ENCODE results near the gene PSMA1.

PSMA1 gene

DNA sequence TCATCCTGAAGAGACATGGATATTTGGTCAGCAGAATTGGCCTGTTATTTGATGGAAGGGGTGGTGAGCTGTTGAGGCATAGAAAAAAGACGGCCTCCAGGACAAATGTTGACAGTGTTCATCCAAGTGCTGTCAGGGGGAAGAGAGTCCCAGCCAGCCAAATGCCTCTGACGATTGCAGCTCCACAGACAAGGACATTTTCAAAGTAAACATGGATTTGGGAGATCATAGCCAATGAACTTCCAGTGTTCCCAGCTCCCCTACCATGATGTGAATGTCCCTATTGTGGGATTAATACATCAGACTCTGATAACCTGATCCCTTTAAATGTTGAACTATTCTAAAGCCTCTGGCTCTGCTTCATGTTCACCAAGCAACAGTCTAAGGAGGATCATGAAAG lies 31.2 kb upstream of the PSMA1 start:
- no peak overlapping the region for H3K4me2 ChIP-seq (ENCODE audit: insufficient read depth, low read length)
- H3K4me3 ChIP-seq (ENCODE audit: low read depth in 1 of 2, low read length in 2 of 2): no peak overlapping the region
- H3K27ac ChIP-seq (ENCODE audit: low read length): no peak overlapping the region
- H3K36me3 ChIP-seq (ENCODE audit: insufficient read depth, low read length): no peaks in the 10 kb centered on the region
- peaks cover 27% of the 10 kb centered on the region for H3K4me1 ChIP-seq (ENCODE audit: insufficient read depth, low read length)
- ATAC-seq (ENCODE audit: insufficient read depth, low read depth) (no peak), DNase-seq (no peak)
- H3K79me2 ChIP-seq (ENCODE audit: insufficient read depth, low read length): no peaks in the 10 kb centered on the region
- no peak overlapping the region for H2AFZ ChIP-seq (ENCODE audit: low read depth, low read length)
- no peaks in the 10 kb centered on the region for H3K27me3 ChIP-seq (ENCODE audit: insufficient read depth, low read length, poor library complexity)
- no peak overlapping the region for H3K9ac ChIP-seq (ENCODE audit: low read depth, low read length)
- H3K9me3 ChIP-seq (ENCODE audit: insufficient read depth, low read length, severe bottlenecking): no peaks in the 10 kb centered on the region
- TF ChIP-seq CTCF (IDR thresholded peaks at IDR 0.05; ENCODE audit: borderline replicate concordance, extremely low read depth, low read length, poor library complexity, severe bottlenecking) (no peak), EZH2 (IDR thresholded peaks at IDR 0.05; ENCODE audit: borderline replicate concordance, low read depth, low read length, severe bottlenecking) (no peak)
- no peaks in the 10 kb centered on the region for H4K20me1 ChIP-seq (ENCODE audit: insufficient read depth, low read length)

GRCh38 chr11:14549891-14550290 lies 29.7 kb upstream of the PSMA1 start:
- Histone ChIP-seq H3K9ac (ENCODE audit: low read depth, low read length) (no peak overlapping the region), H3K4me2 (ENCODE audit: insufficient read depth, low read length) (no peak overlapping the region), H2AFZ (ENCODE audit: low read depth, low read length) (no peak overlapping the region), H3K4me1 (ENCODE audit: insufficient read depth, low read length) (peaks cover 12% of the 10 kb centered on the region), H3K79me2 (ENCODE audit: insufficient read depth, low read length) (no peaks in the 10 kb centered on the region), H3K4me3 (ENCODE audit: low read depth in 1 of 2, low read length in 2 of 2) (no peak overlapping the region), H4K20me1 (ENCODE audit: insufficient read depth, low read length) (no peaks in the 10 kb centered on the region), H3K27me3 (ENCODE audit: insufficient read depth, low read length, poor library complexity) (no peaks in the 10 kb centered on the region), H3K27ac (ENCODE audit: low read length) (no peak overlapping the region), H3K9me3 (ENCODE audit: insufficient read depth, low read length, severe bottlenecking) (no peaks in the 10 kb centered on the region), H3K36me3 (ENCODE audit: insufficient read depth, low read length) (no peaks in the 10 kb centered on the region)
- no peak for TF ChIP-seq CTCF (IDR thresholded peaks at IDR 0.05; ENCODE audit: borderline replicate concordance, extremely low read depth, low read length, poor library complexity, severe bottlenecking)
- no peak for TF ChIP-seq EZH2 (IDR thresholded peaks at IDR 0.05; ENCODE audit: borderline replicate concordance, low read depth, low read length, severe bottlenecking)
- no peak for ATAC-seq (ENCODE audit: insufficient read depth, low read depth)
- no peak for DNase-seq

GRCh38 chr11:14547440-14547839 lies 27.3 kb upstream of the PSMA1 start:
- H3K9me3 ChIP-seq (ENCODE audit: insufficient read depth, low read length, severe bottlenecking): no peaks in the 10 kb centered on the region
- H3K36me3 ChIP-seq (ENCODE audit: insufficient read depth, low read length): no peaks in the 10 kb centered on the region
- H2AFZ ChIP-seq (ENCODE audit: low read depth, low read length): no peak overlapping the region
- H3K79me2 ChIP-seq (ENCODE audit: insufficient read depth, low read length): no peaks in the 10 kb centered on the region
- H4K20me1 ChIP-seq (ENCODE audit: insufficient read depth, low read length): no peaks in the 10 kb centered on the region
- DNase-seq: no peak
- H3K4me3 ChIP-seq (ENCODE audit: low read depth in 1 of 2, low read length in 2 of 2): no peak overlapping the region
- ATAC-seq (ENCODE audit: insufficient read depth, low read depth): no peak
- H3K4me1 ChIP-seq (ENCODE audit: insufficient read depth, low read length): no peaks in the 10 kb centered on the region
- no peak overlapping the region for H3K9ac ChIP-seq (ENCODE audit: low read depth, low read length)
- H3K27me3 ChIP-seq (ENCODE audit: insufficient read depth, low read length, poor library complexity): no peaks in the 10 kb centered on the region
- H3K4me2 ChIP-seq (ENCODE audit: insufficient read depth, low read length): no peak overlapping the region
- TF ChIP-seq CTCF (IDR thresholded peaks at IDR 0.05; ENCODE audit: borderline replicate concordance, extremely low read depth, low read length, poor library complexity, severe bottlenecking): no peak
- TF ChIP-seq EZH2 (IDR thresholded peaks at IDR 0.05; ENCODE audit: borderline replicate concordance, low read depth, low read length, severe bottlenecking): no peak
- no peak overlapping the region for H3K27ac ChIP-seq (ENCODE audit: low read length)

DNA sequence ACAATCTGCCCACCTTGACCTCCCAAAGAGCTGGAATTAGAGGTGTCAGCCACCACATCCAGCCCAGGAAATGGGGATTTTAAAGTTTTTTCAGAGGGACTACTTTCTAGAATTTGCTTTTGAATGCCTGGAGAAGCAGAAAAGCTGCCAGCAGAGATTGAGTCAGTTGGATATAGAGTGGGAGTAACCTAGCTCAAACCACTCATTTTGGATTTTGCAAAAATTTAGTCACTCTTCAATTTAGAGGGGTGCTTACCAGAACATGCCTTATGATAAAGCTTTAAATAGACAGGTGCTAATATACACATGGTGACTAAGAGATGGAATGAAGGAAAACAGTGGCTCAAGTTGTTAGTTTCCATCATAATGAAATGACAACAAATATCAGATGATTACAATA lies 26.5 kb upstream of the PSMA1 start:
- Histone ChIP-seq H3K9ac (ENCODE audit: low read depth, low read length) (no peak overlapping the region), H3K4me3 (ENCODE audit: low read depth in 1 of 2, low read length in 2 of 2) (no peak overlapping the region), H3K79me2 (ENCODE audit: insufficient read depth, low read length) (no peaks in the 10 kb centered on the region), H2AFZ (ENCODE audit: low read depth, low read length) (no peak overlapping the region), H3K4me2 (ENCODE audit: insufficient read depth, low read length) (no peak overlapping the region), H3K9me3 (ENCODE audit: insufficient read depth, low read length, severe bottlenecking) (no peaks in the 10 kb centered on the region), H4K20me1 (ENCODE audit: insufficient read depth, low read length) (no peaks in the 10 kb centered on the region), H3K27me3 (ENCODE audit: insufficient read depth, low read length, poor library complexity) (no peaks in the 10 kb centered on the region), H3K4me1 (ENCODE audit: insufficient read depth, low read length) (no peaks in the 10 kb centered on the region), H3K36me3 (ENCODE audit: insufficient read depth, low read length) (no peaks in the 10 kb centered on the region), H3K27ac (ENCODE audit: low read length) (no peak overlapping the region)
- ATAC-seq (ENCODE audit: insufficient read depth, low read depth) (no peak), DNase-seq (no peak)
- TF ChIP-seq EZH2 (IDR thresholded peaks at IDR 0.05; ENCODE audit: borderline replicate concordance, low read depth, low read length, severe bottlenecking) (no peak), CTCF (IDR thresholded peaks at IDR 0.05; ENCODE audit: borderline replicate concordance, extremely low read depth, low read length, poor library complexity, severe bottlenecking) (no peak)
